K562 (cell line): ENCODE measurements around the gene LEMD1. TPM values are rescaled to one million over a fixed set of nuclear protein-coding genes. Genes with fewer than 3 reads are reported as not detected.
A peak's percentile ranks its signal among the peaks of the same experiment; 100 is the strongest.

Experiments used
- RAD21 ChIP-seq, 2 experiments: fragments of 250-450 bp in 1 of 2; fragments of 450-650 bp in 1 of 2; sonication (Bioruptor Pico) in 1 of 2; formaldehyde crosslinking in 1 of 2; IDR thresholded peaks in 1 of 2; conservative IDR thresholded peaks in 1 of 2; 2 replicates each; pipeline versions ENCODE4 v1.4.0 to v1.8.0; 2020 to 2022; ENCODE audit warnings: mild to moderate bottlenecking in 2 of 2, moderate library complexity in 1 of 2
- ZBTB11 ChIP-seq, 3 experiments: fragments of 200-800 bp in 1 of 3; fragments of 250-450 bp in 1 of 3; fragments of 450-650 bp in 1 of 3; sonication (Bioruptor Pico) in 1 of 3; sonication (Bioruptor generic) in 1 of 3; formaldehyde crosslinking in 1 of 3; IDR thresholded peaks; 2 replicates each; pipeline versions ENCODE4 v1.6.1 to v1.8.0; 2016 to 2022; ENCODE audit warnings: mild to moderate bottlenecking in 2 of 3, missing genetic modification characterization in 2 of 3, missing compliant biosample characterization in 1 of 3, moderate library complexity in 1 of 3
- ZBTB40 ChIP-seq, 2 experiments: fragments of 450-650 bp in 1 of 2; sonication (generic) in 1 of 2; formaldehyde crosslinking in 1 of 2; IDR thresholded peaks; 2 replicates each; pipeline versions ENCODE4 v1.7.1 to v1.9.0; 2016 to 2022; ENCODE audit warnings: inconsistent platforms in 1 of 2, mild to moderate bottlenecking in 1 of 2, missing genetic modification reagents in 1 of 2
- ZBTB5 ChIP-seq: fragments of 450-650 bp; IDR thresholded peaks from 2 replicates; pipeline ENCODE4 v1.6.1; 2017; ENCODE audit warnings: antibody characterized with exemption
- ZNF212 ChIP-seq: fragments of 450-650 bp; formaldehyde crosslinking; IDR thresholded peaks from 2 replicates; pipeline ENCODE4 v1.4.0; 2020; ENCODE audit warnings: mild to moderate bottlenecking
- ZNF511 ChIP-seq: sonication (generic); formaldehyde crosslinking; IDR thresholded peaks from 2 replicates; pipeline ENCODE4 v1.8.0; 2022; ENCODE audit warnings: mild to moderate bottlenecking, missing genetic modification reagents
- polyA plus RNA-seq, 8 experiments: library from polyadenylated mRNA; depleted of rRNA in 4 of 8; stranded (reverse) in 5 of 8; unstranded in 3 of 8; fragments of >200 nt; fragmentation: Nextera tagmentation in 2 of 8; fragmentation: Illumina TruSeq in 1 of 8; extraction: Ambion mirVana in 2 of 8; extraction: Trizol in 1 of 8; gene quantifications; 2 replicates each; pipeline versions ENCODE4 v1.2.1 to v1.2.3, GENCODE V29; 2011 to 2014; ENCODE audit warnings: inconsistent platforms in 1 of 8, missing spikeins in 1 of 8
- total RNA-seq, 7 experiments: library from RNA; depleted of rRNA in 6 of 7; stranded (reverse); fragments of >200 nt in 6 of 7; fragmentation: Illumina TruSeq in 2 of 7; extraction: Trizol in 2 of 7; gene quantifications; 2 replicates each; pipeline versions ENCODE4 v1.2.1 to v1.2.3, GENCODE V29; 2011 to 2021; ENCODE audit warnings: low replicate concordance in 1 of 7

LEMD1 gene
- total and polyA plus RNA-seq, 9 of the 15 experiments (the other 6 are each of a cell fraction or from before 2014, with no cell fraction given): 0.11 to 2.4 (median 0.57) TPM; not detected in 1

- TF ChIP-seq ZBTB11 (CRISPR knock-in tag; IDR thresholded peaks at IDR 0.05) (0 out of 6 replicates have a peak, but pooled peaks of 1 of the 3 experiments have one; percentile 24), ZNF212 (CRISPR knock-in tag) (no peak), ZBTB5 (no peak), ZNF511 (0 out of 2 replicates have a peak, but pooled peaks have one; percentile 62), RAD21 (CRISPR knock-in tag; conservative IDR thresholded peaks at IDR 0.05 in 1 of 2, IDR thresholded peaks at IDR 0.05 in 1 of 2) (no peak), ZBTB40 (IDR thresholded peaks at IDR 0.05) (0 out of 2 replicates have a peak, but pooled peaks have one; percentile 14), ZBTB40 (CRISPR knock-in tag; IDR thresholded peaks at IDR 0.05) (no peak)
Observed at GRCh38 chr1:205458777-205459566, 37.1 kb upstream of the LEMD1 start (continued).
